Astrocyte (in vitro differentiated cells and primary cell): ENCODE results near the gene CD9.

Experiments used
- CTCF ChIP-seq: IDR thresholded peaks from 2 replicates; pipeline ENCODE4 v1.5.1; 2011; ENCODE audit warnings: low read depth, mild to moderate bottlenecking, inconsistent platforms, low read length, moderate library complexity; ENCODE audit not compliant: insufficient read depth
- EZH2 ChIP-seq: IDR thresholded peaks from 2 replicates; pipeline ENCODE4 v1.6.1; 2012; ENCODE audit warnings: mild to moderate bottlenecking, low read length, inconsistent platforms; ENCODE audit not compliant: insufficient read depth

GRCh38 chr12:6171409-6172015 lies 28.7 kb upstream of the CD9 start:
- TF ChIP-seq CTCF (no peak), EZH2 (no peak)
